Endodermal cell (in vitro differentiated cells): ENCODE data around the gene MMP15. TPM values are rescaled to one million over a fixed set of nuclear protein-coding genes. Genes with fewer than 3 reads are reported as not detected.

Experiments used
- DNase-seq: peaks from one replicate; pipeline ENCODE4 v3.0.0-alpha.2; 2017
- H3K27ac ChIP-seq: 2 replicates; pipeline ENCODE4 v1.5.1; 2013; ENCODE audit warnings: mild to moderate bottlenecking, low read depth, low read length, moderate library complexity
- H3K27me3 ChIP-seq: 2 replicates; pipeline ENCODE4 v1.6.1; 2013; ENCODE audit warnings: mild to moderate bottlenecking, low read length, moderate library complexity; ENCODE audit not compliant: insufficient read depth, control insufficient read depth, poor library complexity, severe bottlenecking
- H3K36me3 ChIP-seq: 2 replicates; pipeline ENCODE4 v1.7.0; 2013; ENCODE audit warnings: mild to moderate bottlenecking, low read length, moderate library complexity; ENCODE audit not compliant: control insufficient read depth, insufficient read depth
- H3K4me1 ChIP-seq: one replicate; pipeline ENCODE4 v1.7.0; 2013; ENCODE audit warnings: low read length; ENCODE audit not compliant: control insufficient read depth, insufficient read depth
- H3K4me3 ChIP-seq: 2 replicates; pipeline ENCODE4 v1.5.1; 2013; ENCODE audit warnings: mild to moderate bottlenecking, low read length, moderate library complexity
- H3K9ac ChIP-seq: 2 replicates; pipeline ENCODE4 v1.6.1; 2013; ENCODE audit warnings: mild to moderate bottlenecking, low read length, moderate library complexity; ENCODE audit not compliant: poor library complexity, severe bottlenecking; ENCODE audit errors: extremely low read depth
- H3K9me3 ChIP-seq: 2 replicates; pipeline ENCODE4 v1.6.1; 2013; ENCODE audit warnings: mild to moderate bottlenecking, low read length, moderate library complexity; ENCODE audit not compliant: control insufficient read depth
- H3K27ac Mint-ChIP-seq: 2 replicates; pipeline ENCODE4 v1.8.0; 2020; ENCODE audit warnings: mixed read lengths
- H3K27me3 Mint-ChIP-seq: 2 replicates; pipeline ENCODE4 v1.8.0; 2021; ENCODE audit warnings: mild to moderate bottlenecking, mixed read lengths; ENCODE audit not compliant: insufficient read depth
- H3K36me3 Mint-ChIP-seq: 2 replicates; pipeline ENCODE4 v1.8.0; 2020; ENCODE audit warnings: low read depth, mixed read lengths
- H3K4me1 Mint-ChIP-seq: 2 replicates; pipeline ENCODE4 v1.8.0; 2020; ENCODE audit warnings: mixed read lengths
- H3K4me3 Mint-ChIP-seq: 2 replicates; pipeline ENCODE4 v1.8.0; 2020; ENCODE audit warnings: mild to moderate bottlenecking, moderate library complexity, mixed read lengths
- H3K9me3 Mint-ChIP-seq: 2 replicates; pipeline ENCODE4 v1.8.0; 2020; ENCODE audit warnings: mild to moderate bottlenecking, mixed read lengths
- WGBS, 2 experiments: methylation state at CpG; one replicate each; pipeline versions ENCODE4 v1.1.5 to v1.1.7; 2013; ENCODE audit warnings: missing lambda C conversion rate in 2 of 2, mixed read lengths in 1 of 2; ENCODE audit not compliant: insufficient coverage in 1 of 2, insufficient read length in 1 of 2; 5-methylcytosine and 5-hydroxymethylcytosine counted together
- total RNA-seq, 2 donors: library from RNA; stranded (reverse); fragmentation: NEBNext Ultra II Directional in 1 of 2; extraction: Animal tissue kit (Norgen Biotek cat#: 25700) in 1 of 2; gene quantifications; 2 replicates in 1 of 2; 3 replicates in 1 of 2; pipeline ENCODE4 v1.2.1, GENCODE V29; 2021
- TF ChIP-seq, protein P1 (sequence below): fragments of 200-600 bp; sonication (generic); conservative IDR thresholded peaks from 2 replicates; pipeline ENCODE4 v1.5.0; 2021; ENCODE audit warnings: antibody characterized with exemption, mild to moderate bottlenecking

MMP15 gene
- total RNA-seq, 2 donors from 2014 or later: 99.8 to 105 TPM

GRCh38 chr16:57987441-57988177 lies 37.9 kb upstream of the MMP15 start:
- TF ChIP-seq, protein P1, sequence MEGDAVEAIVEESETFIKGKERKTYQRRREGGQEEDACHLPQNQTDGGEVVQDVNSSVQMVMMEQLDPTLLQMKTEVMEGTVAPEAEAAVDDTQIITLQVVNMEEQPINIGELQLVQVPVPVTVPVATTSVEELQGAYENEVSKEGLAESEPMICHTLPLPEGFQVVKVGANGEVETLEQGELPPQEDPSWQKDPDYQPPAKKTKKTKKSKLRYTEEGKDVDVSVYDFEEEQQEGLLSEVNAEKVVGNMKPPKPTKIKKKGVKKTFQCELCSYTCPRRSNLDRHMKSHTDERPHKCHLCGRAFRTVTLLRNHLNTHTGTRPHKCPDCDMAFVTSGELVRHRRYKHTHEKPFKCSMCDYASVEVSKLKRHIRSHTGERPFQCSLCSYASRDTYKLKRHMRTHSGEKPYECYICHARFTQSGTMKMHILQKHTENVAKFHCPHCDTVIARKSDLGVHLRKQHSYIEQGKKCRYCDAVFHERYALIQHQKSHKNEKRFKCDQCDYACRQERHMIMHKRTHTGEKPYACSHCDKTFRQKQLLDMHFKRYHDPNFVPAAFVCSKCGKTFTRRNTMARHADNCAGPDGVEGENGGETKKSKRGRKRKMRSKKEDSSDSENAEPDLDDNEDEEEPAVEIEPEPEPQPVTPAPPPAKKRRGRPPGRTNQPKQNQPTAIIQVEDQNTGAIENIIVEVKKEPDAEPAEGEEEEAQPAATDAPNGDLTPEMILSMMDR: no peak
- no peaks in the 10 kb centered on the region for H3K36me3 ChIP-seq
- Mint-ChIP-seq H3K27me3 (peaks cover 44% of the 10 kb centered on the region), H3K27ac (no peak overlapping the region), H3K9me3 (no peaks in the 10 kb centered on the region), H3K4me1 (peaks cover 7% of the 10 kb centered on the region), H3K4me3 (no peak overlapping the region), H3K36me3 (no peaks in the 10 kb centered on the region)
- H3K4me1 ChIP-seq: peaks cover 4% of the 10 kb centered on the region
- peaks cover 33% of the 10 kb centered on the region for H3K27me3 ChIP-seq
- H3K9ac ChIP-seq: no peak overlapping the region
- DNase-seq: no peak
- no peaks in the 10 kb centered on the region for H3K9me3 ChIP-seq
- no peak overlapping the region for H3K27ac ChIP-seq
- no peak overlapping the region for H3K4me3 ChIP-seq
- WGBS, 2 experiments: 96 to 100% methylated on average over 3 to 8 of the region's 8 CpGs

GRCh38 chr16:57988929-57989328 lies 36.6 kb upstream of the MMP15 start:
- peaks cover 7% of the 10 kb centered on the region for H3K4me1 Mint-ChIP-seq

DNA sequence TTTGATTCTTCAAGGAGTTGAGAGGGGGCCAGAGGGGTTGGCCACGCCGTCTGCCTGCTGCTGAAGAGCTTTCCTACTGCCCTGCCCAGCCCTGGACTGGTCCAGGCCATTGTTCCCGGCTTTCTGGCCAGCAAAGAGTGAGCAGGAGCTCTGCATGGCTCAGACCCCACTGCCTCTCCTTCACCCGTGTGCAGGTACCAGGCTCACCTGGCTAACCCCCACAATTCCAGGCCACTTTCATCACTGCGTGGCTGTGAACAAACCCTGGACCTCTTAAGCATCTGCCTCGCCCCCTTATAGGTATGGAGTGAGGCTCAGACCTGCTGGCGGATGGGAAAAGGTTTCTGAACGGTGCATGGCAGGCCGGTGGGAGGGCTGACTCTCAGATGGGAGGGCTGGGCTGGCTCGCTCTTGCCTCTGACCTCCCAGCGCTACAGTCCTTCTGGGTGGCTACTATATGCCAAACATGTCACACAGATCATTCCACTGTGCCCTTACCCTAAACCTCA lies 33.9 kb upstream of the MMP15 start:
- H3K9me3 ChIP-seq: no peaks in the 10 kb centered on the region
- peaks cover 16% of the 10 kb centered on the region for H3K27me3 Mint-ChIP-seq
- peaks cover 16% of the 10 kb centered on the region for H3K36me3 ChIP-seq
- no peak overlapping the region for H3K27ac ChIP-seq
- H3K9me3 Mint-ChIP-seq: no peaks in the 10 kb centered on the region
- peaks cover 2% of the 10 kb centered on the region for H3K36me3 Mint-ChIP-seq
- H3K4me1 Mint-ChIP-seq: no peaks in the 10 kb centered on the region
- H3K4me3 Mint-ChIP-seq: no peak overlapping the region
- TF ChIP-seq, protein P1: no peak
- no peak overlapping the region for H3K4me3 ChIP-seq
- no peak overlapping the region for H3K27ac Mint-ChIP-seq
- peak; percentile 38 for DNase-seq
- peaks cover 8% of the 10 kb centered on the region for H3K27me3 ChIP-seq
- 92 to 98% methylated on average over 8 to 11 of the region's 11 CpGs for WGBS, 2 experiments
- H3K9ac ChIP-seq: no peak overlapping the region
- H3K4me1 ChIP-seq: no peaks in the 10 kb centered on the region

More at GRCh38 chr16:57988929-57989328, 36.6 kb upstream of the MMP15 start:
- Histone ChIP-seq H3K9ac (no peak overlapping the region), H3K4me1 (peaks cover 4% of the 10 kb centered on the region), H3K27me3 (peaks cover 30% of the 10 kb centered on the region), H3K4me3 (no peak overlapping the region), H3K27ac (no peak overlapping the region), H3K36me3 (peaks cover 4% of the 10 kb centered on the region), H3K9me3 (no peaks in the 10 kb centered on the region)
- Mint-ChIP-seq H3K9me3 (no peaks in the 10 kb centered on the region), H3K4me3 (no peak overlapping the region), H3K27me3 (peaks cover 39% of the 10 kb centered on the region), H3K27ac (no peak overlapping the region), H3K36me3 (no peaks in the 10 kb centered on the region)
- 88 to 100% methylated on average over 1 of the region's 1 CpG for WGBS, 2 experiments
- DNase-seq: peak; percentile 45
- TF ChIP-seq, protein P1: no peak
